IPS-15b (cell line): ENCODE data around the gene DDT.
"Not testable (repeated sequence)": the region's sequence is repeated elsewhere in the genome, so short reads cannot be mapped to it uniquely, and the experiment has no call there.

Experiments
- H3K27me3 ChIP-seq: one replicate; pipeline ENCODE4 v1.6.1; 2013; ENCODE audit warnings: low read length; ENCODE audit not compliant: control insufficient read depth, insufficient read depth
- H3K36me3 ChIP-seq: one replicate; pipeline ENCODE4 v1.6.1; 2013; ENCODE audit warnings: low read length; ENCODE audit not compliant: control insufficient read depth, insufficient read depth
- H3K4me1 ChIP-seq: one replicate; pipeline ENCODE4 v1.6.1; 2013; ENCODE audit warnings: mild to moderate bottlenecking, low read length; ENCODE audit not compliant: control insufficient read depth, insufficient read depth
- H3K4me3 ChIP-seq: one replicate; pipeline ENCODE4 v1.5.1; 2013; ENCODE audit warnings: low read depth, low read length
- H3K9ac ChIP-seq: one replicate; pipeline ENCODE4 v1.6.1; 2013; ENCODE audit warnings: low read depth, mild to moderate bottlenecking, low read length
- H3K9me3 ChIP-seq: one replicate; pipeline ENCODE4 v1.6.1; 2013; ENCODE audit warnings: mild to moderate bottlenecking, low read length; ENCODE audit not compliant: control insufficient read depth, insufficient read depth

Gene DDT

GRCh38 chr22:23938328-23939016, 35.8 kb downstream of the DDT start:
- no peak overlapping the region for H3K9ac ChIP-seq
- no peaks in the 10 kb centered on the region for H3K27me3 ChIP-seq
- H3K4me3 ChIP-seq, result no peak overlapping the region
- H3K4me1 ChIP-seq, result no peaks in the 10 kb centered on the region
- no peaks in the 10 kb centered on the region for H3K36me3 ChIP-seq
- H3K9me3 ChIP-seq, result no peaks in the 10 kb centered on the region

DNA sequence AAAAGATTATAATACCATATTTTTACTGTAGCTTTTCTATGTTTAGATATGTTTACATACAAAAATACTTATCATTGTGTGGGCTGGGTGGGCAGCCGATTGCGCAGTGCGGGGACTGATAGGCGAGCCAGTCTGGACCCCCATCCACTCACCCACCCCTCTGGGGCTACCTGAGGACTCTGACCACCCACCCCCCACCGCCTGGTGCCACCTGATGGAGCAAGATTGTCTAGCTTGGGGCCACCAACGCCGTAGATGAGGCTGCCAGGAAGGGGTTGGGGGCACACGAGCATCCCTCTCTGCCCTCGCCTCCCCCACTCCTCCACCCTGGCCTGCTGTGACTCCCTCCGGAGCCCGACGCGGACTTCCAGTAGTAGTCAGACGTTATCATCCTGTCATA, 47.7 kb downstream of the DDT start:
- Histone ChIP-seq H3K4me3 (no peak overlapping the region), H3K9ac (no peak overlapping the region), H3K4me1 (no peaks in the 10 kb centered on the region), H3K36me3 (no peaks in the 10 kb centered on the region), H3K27me3 (no peaks in the 10 kb centered on the region), H3K9me3 (peaks cover 3% of the 10 kb centered on the region)

DNA sequence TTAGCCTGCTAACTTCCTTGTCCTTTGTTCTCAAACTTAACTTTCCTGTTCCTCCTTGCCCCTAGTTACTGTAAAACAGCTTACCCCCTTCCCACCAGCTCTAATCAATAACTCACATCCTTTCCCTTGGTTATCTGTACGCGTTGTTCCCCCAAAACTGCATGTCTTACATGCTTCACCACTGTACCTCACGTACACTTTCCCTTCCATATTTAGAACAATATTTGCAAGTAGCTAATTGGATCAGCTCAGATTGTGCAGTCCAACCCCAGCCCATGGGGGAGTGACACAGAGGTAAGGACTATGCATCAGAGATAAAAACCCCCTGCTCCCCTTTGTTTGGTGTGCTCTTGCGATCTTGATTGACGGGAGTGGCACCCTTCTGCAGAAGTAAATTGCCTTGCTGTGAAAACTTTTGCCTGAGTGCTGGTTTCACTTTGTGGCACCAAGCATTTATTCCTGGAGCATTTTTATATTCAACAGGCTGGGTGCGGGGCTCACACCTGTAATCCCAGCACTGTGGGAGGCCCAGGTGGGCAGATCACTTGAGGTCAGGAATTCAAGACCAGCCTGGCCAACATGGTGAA, 49.1 kb downstream of the DDT start:
- Histone ChIP-seq H3K27me3 (no peaks in the 10 kb centered on the region), H3K9ac (no peak overlapping the region), H3K36me3 (no peaks in the 10 kb centered on the region), H3K4me3 (no peak overlapping the region), H3K9me3 (peaks cover 3% of the 10 kb centered on the region), H3K4me1 (no peaks in the 10 kb centered on the region)

DNA sequence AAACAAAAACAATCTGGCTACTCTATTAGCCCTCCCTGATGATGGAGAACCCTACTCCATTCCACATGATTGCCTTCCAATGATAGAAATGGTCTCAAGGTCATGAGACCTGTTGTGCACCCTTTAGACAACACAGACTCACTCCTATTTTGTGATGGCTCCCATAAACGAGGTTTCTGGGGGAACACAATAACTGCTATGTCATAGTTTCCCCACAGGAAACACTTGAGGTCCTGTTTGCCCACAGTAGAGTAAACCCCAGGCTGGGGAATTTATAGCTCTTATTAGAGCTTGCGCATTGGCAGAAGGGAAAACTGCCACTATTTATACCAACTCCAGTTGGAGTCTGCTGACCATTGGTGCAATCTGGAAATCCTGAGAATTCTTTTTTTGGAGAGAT, 51.3 kb downstream of the DDT start:
- no peak overlapping the region for H3K9ac ChIP-seq
- no peak overlapping the region for H3K4me3 ChIP-seq
- no peaks in the 10 kb centered on the region for H3K4me1 ChIP-seq
- peaks cover 3% of the 10 kb centered on the region for H3K9me3 ChIP-seq
- no peaks in the 10 kb centered on the region for H3K27me3 ChIP-seq
- no peaks in the 10 kb centered on the region for H3K36me3 ChIP-seq

DNA sequence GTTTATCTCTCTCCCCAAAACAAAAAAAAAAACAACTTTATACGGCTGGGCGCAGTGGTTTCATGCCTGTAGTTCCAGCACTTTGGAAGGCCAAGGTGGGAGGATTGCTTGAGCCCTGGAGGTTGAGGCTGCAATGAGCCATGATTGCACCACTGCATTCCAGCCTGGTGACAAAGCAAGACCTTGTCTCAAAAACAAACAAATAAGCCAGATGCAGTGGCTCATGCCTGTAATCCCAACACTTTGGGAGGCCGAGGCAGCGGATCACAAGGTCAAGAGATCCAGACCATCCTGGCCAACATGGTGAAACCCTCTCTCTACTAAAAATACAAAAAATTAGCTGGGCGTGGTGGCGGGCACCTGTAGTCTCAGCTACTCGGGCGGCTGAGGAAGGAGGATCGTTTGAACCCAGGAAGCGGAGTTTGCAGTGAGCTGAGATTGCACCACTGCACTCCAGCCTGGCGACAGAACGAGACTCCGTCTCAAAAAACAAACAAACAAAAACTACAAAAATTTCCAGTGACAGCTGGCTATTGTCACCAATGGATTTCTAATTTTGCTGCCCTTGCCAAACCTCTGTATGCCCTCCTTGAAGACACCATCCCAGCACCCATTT, 52.5 kb downstream of the DDT start:
- H3K36me3 ChIP-seq, H3K27me3 ChIP-seq, H3K4me3 ChIP-seq, H3K9ac ChIP-seq, H3K9me3 ChIP-seq, H3K4me1 ChIP-seq: not testable (repeated sequence)
